ENCODE results near the gene KCNH1. TPM values are rescaled to one million over a fixed set of nuclear protein-coding genes. Genes with fewer than 3 reads are reported as not detected.

Gene KCNH1
- total RNA-seq, 2 donors from 2014 or later: 0.68 to 1.2 TPM

DNA sequence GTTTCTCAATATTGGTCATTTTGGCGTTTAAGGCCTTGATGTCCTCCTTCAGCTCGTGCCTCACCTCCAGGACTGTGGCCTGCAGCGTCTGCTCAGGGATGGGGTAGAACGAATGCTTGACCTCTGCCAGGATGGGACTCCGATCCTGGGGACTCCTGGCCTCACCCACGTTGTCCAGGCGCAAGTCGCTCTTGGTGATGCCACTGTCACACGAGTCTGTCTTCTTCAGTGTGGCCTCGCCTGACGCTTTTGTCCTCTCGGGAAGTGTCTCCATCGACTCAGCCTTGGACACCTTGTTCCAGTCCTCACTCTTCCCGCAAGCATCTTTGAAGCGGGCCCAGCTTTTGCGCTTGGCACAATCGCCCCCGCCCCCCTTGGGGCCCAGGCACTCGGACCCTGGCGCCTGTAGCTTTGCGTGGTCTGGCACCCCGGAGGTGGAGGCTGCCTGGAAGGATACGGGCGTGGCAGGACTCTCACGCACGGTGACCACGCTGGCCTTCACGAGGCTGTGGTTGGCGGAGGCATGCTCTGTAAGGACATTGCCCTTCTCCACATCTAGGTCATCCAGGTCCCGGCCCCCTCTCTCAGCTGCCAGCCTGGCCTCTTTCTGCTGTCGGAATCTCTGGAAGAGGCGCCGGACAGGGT lies 450.4 kb downstream of the KCNH1 start:
- TF ChIP-seq POLR2A (IDR thresholded peaks at IDR 0.05) (no peak), POLR2AphosphoS5 (IDR thresholded peaks at IDR 0.05) (no peak)
- 96% methylated on average over 33 of the region's 33 CpGs for WGBS
- H3K4me1 ChIP-seq (replicated peaks): no peaks in the 10 kb centered on the region
- H3K4me3 ChIP-seq: no peak overlapping the region
- H3K36me3 ChIP-seq: no peaks in the 10 kb centered on the region
- no peaks in the 10 kb centered on the region for H3K27me3 ChIP-seq (replicated peaks; ENCODE audit: insufficient read depth)
- no peak for DNase-seq (ENCODE audit: low spot score)
- intact Hi-C loops (cut with DNase I): no loop called here
- H3K27ac ChIP-seq: no peak overlapping the region
- no peaks in the 10 kb centered on the region for H3K9me3 ChIP-seq

- no peaks in the 10 kb centered on the region for H3K36me3 ChIP-seq
- TF ChIP-seq, protein P1, sequence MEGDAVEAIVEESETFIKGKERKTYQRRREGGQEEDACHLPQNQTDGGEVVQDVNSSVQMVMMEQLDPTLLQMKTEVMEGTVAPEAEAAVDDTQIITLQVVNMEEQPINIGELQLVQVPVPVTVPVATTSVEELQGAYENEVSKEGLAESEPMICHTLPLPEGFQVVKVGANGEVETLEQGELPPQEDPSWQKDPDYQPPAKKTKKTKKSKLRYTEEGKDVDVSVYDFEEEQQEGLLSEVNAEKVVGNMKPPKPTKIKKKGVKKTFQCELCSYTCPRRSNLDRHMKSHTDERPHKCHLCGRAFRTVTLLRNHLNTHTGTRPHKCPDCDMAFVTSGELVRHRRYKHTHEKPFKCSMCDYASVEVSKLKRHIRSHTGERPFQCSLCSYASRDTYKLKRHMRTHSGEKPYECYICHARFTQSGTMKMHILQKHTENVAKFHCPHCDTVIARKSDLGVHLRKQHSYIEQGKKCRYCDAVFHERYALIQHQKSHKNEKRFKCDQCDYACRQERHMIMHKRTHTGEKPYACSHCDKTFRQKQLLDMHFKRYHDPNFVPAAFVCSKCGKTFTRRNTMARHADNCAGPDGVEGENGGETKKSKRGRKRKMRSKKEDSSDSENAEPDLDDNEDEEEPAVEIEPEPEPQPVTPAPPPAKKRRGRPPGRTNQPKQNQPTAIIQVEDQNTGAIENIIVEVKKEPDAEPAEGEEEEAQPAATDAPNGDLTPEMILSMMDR (IDR thresholded peaks at IDR 0.05): no peak
- TF ChIP-seq POLR2A (IDR thresholded peaks at IDR 0.05) (no peak), POLR2AphosphoS5 (IDR thresholded peaks at IDR 0.05) (no peak)
- H3K27me3 ChIP-seq (replicated peaks; ENCODE audit: insufficient read depth): no peaks in the 10 kb centered on the region
- intact Hi-C loops (cut with DNase I): no loop called here
- H3K9me3 ChIP-seq: no peaks in the 10 kb centered on the region
- no peak overlapping the region for H3K4me3 ChIP-seq
- no peak for DNase-seq (ENCODE audit: low spot score)
- 90% methylated on average over 6 of the region's 7 CpGs for WGBS
- H3K4me1 ChIP-seq (replicated peaks): no peaks in the 10 kb centered on the region
- H3K27ac ChIP-seq: no peak overlapping the region
Measured at GRCh38 chr1:210681158-210681557, 452.8 kb downstream of the KCNH1 start.

DNA sequence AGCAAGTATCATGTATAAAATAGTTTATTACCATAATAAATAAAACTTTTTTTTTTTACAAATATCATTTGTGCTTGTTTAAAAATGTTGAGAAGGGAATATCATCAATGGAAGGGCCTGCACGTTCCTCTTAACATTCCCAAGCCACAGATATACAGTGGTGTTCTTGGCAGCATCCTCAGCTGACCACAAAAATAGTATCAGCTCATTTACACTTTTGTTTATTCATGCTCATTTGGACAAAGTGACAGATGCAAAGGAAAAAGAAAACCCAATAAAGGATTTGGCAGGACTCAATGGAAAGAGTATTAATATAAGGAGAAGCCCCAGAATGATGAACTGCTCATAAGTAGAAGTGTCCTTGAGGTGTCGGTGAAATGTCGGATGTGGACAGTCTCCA lies 455.6 kb downstream of the KCNH1 start:
- Histone ChIP-seq H3K36me3 (peaks cover 0 to 4% of the 10 kb centered on the region in 2 donors), H3K9me3 (no peaks in the 10 kb centered on the region), H3K27me3 (replicated peaks; ENCODE audit: insufficient read depth) (no peaks in the 10 kb centered on the region), H3K4me1 (replicated peaks) (no peaks in the 10 kb centered on the region), H3K4me3 (no peak overlapping the region), H3K27ac (no peak overlapping the region)
- DNase-seq (ENCODE audit: low spot score): no peak
- 75% methylated on average over 3 of the region's 3 CpGs for WGBS
- TF ChIP-seq POLR2AphosphoS5 (IDR thresholded peaks at IDR 0.05) (no peak), POLR2A (IDR thresholded peaks at IDR 0.05) (no peak)
- TF ChIP-seq, protein P1 (IDR thresholded peaks at IDR 0.05): no peak
- intact Hi-C loops (cut with DNase I): no loop called here

DNA sequence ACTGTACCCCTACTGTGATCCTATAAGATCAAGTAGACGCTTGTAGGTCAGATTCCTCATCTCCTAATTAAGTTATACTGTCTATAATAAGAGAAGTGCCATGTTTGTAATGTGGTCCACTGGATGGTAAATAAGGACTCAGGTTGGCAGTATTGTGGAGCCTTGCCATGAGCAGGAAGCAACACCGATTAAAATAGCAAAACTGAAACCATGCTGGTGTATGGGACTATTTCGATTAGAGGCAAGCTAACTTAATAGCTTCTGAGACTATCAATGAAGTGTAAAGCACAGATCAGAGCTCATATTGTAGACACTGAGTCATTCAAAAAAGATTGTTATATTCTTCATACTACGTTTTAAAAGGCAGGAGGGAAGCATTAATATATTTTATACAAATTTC lies 456.4 kb downstream of the KCNH1 start:
- 91% methylated on average over 4 of the region's 4 CpGs for WGBS
- DNase-seq (ENCODE audit: low spot score): no peak
- intact Hi-C loops (cut with DNase I): no loop called here

DNA sequence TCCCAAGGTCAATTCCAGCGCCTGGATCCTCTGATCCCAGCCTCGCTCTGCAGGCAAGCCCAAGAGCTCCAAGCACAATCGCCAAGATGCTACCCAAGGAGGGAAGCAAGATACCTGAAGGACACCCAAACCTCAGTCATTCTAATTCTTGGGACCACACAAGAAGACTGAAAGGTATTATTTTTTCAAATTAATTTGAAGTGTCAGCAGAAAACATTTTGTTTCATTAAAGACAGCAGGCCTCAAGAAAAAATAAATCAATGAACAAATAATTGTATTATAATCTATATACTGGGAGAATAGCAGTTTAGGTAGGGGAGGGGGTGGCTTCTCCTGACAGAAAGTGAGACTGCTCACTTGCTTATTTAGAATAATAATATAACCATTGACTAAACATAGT lies 457.4 kb downstream of the KCNH1 start:
- Histone ChIP-seq H3K27ac (no peak overlapping the region), H3K4me1 (replicated peaks) (no peaks in the 10 kb centered on the region), H3K4me3 (no peak overlapping the region), H3K9me3 (no peaks in the 10 kb centered on the region), H3K27me3 (replicated peaks; ENCODE audit: insufficient read depth) (no peaks in the 10 kb centered on the region), H3K36me3 (peaks cover 0 to 4% of the 10 kb centered on the region in 2 donors)
- TF ChIP-seq, protein P1 (IDR thresholded peaks at IDR 0.05): no peak
- TF ChIP-seq POLR2AphosphoS5 (IDR thresholded peaks at IDR 0.05): no peak
- no peak for TF ChIP-seq POLR2A (IDR thresholded peaks at IDR 0.05)
- WGBS: 94% methylated on average over 3 of the region's 3 CpGs
- intact Hi-C loops (cut with DNase I): no loop called here
- DNase-seq (ENCODE audit: low spot score): no peak

More for the DNA sequence above, 456.4 kb downstream of the KCNH1 start:
- H3K9me3 ChIP-seq: no peaks in the 10 kb centered on the region
- no peak overlapping the region for H3K27ac ChIP-seq
- peaks cover 0 to 4% of the 10 kb centered on the region in 2 donors for H3K36me3 ChIP-seq
- H3K4me1 ChIP-seq (replicated peaks): no peaks in the 10 kb centered on the region
- TF ChIP-seq POLR2AphosphoS5 (IDR thresholded peaks at IDR 0.05) (no peak), POLR2A (IDR thresholded peaks at IDR 0.05) (no peak)
- TF ChIP-seq, protein P1 (IDR thresholded peaks at IDR 0.05): no peak
- H3K4me3 ChIP-seq: no peak overlapping the region
- H3K27me3 ChIP-seq (replicated peaks; ENCODE audit: insufficient read depth): no peaks in the 10 kb centered on the region

Measured in prostate gland (tissue), 2 donors.